ENCODE measurements around the gene CROCC. TPM values are rescaled to one million over a fixed set of nuclear protein-coding genes. Genes with fewer than 3 reads are reported as not detected.

CROCC gene
- total RNA-seq, 2 experiments from 2014 or later = 27.7 to 28.5 TPM

- Mint-ChIP-seq H3K27me3 (peaks cover 8% of the 10 kb centered on the region), H3K9me3 (no peaks in the 10 kb centered on the region), H3K4me1 (ENCODE audit: low read depth) (no peaks in the 10 kb centered on the region), H3K27ac (no peak overlapping the region), H3K36me3 (ENCODE audit: low read depth) (peaks cover 8% of the 10 kb centered on the region), H3K4me3 (no peak overlapping the region)
- no peak for DNase-seq
- CTCF ChIA-PET = interaction anchor here (1.2 to 1.3 kb wide), 2 partner anchors 25 to 26 kb away, joined by 3 read pairs; no protein-coding TSS in a partner anchor
- no peak for ATAC-seq
- intact Hi-C loops (cut with micrococcal nuclease) = no loop called here
- TF ChIP-seq CTCF (IDR thresholded peaks at IDR 0.05) = no peak
- POLR2A ChIA-PET = no interaction called here
Measured at GRCh38 chr1:16986560-16986959, 64.8 kb downstream of the CROCC start.

- ATAC-seq (no peak), DNase-seq (no peak)
- intact Hi-C loops (cut with micrococcal nuclease) = no loop called here
- CTCF ChIA-PET = interaction anchor here (1.2 kb wide), 1 partner anchor 27 kb away, joined by 3 read pairs; no protein-coding TSS in a partner anchor
- peak; percentile 32 for TF ChIP-seq CTCF (IDR thresholded peaks at IDR 0.05)
- Mint-ChIP-seq H3K4me1 (ENCODE audit: low read depth) (no peaks in the 10 kb centered on the region), H3K4me3 (no peak overlapping the region), H3K27me3 (peaks cover 7% of the 10 kb centered on the region), H3K9me3 (no peaks in the 10 kb centered on the region), H3K27ac (no peak overlapping the region), H3K36me3 (ENCODE audit: low read depth) (peaks cover 8% of the 10 kb centered on the region)
- POLR2A ChIA-PET = no interaction called here
Measured at GRCh38 chr1:16986962-16987361, 65.2 kb downstream of the CROCC start.

- TF ChIP-seq CTCF (IDR thresholded peaks at IDR 0.05) = no peak
- DNase-seq (no peak), ATAC-seq (no peak)
- Mint-ChIP-seq H3K27ac (no peak overlapping the region), H3K27me3 (peaks cover 3% of the 10 kb centered on the region), H3K4me3 (no peak overlapping the region), H3K9me3 (no peaks in the 10 kb centered on the region), H3K4me1 (ENCODE audit: low read depth) (no peaks in the 10 kb centered on the region), H3K36me3 (ENCODE audit: low read depth) (peaks cover 8% of the 10 kb centered on the region)
- ChIA-PET CTCF (no interaction called here), POLR2A (no interaction called here)
- intact Hi-C loops (cut with micrococcal nuclease) = no loop called here
Measured at GRCh38 chr1:16988210-16988609, 66.5 kb downstream of the CROCC start.

- TF ChIP-seq CTCF (IDR thresholded peaks at IDR 0.05) = no peak
- peaks cover 8% of the 10 kb centered on the region for H3K36me3 Mint-ChIP-seq (ENCODE audit: low read depth)
- H3K27me3 Mint-ChIP-seq = no peaks in the 10 kb centered on the region
- ChIA-PET CTCF (no interaction called here), POLR2A (interaction anchor here (0.5 kb wide), 1 partner anchor 56 kb away, joined by 5 read pairs; no protein-coding TSS in a partner anchor)
- no peak overlapping the region for H3K27ac Mint-ChIP-seq
- no peaks in the 10 kb centered on the region for H3K9me3 Mint-ChIP-seq
- DNase-seq (no peak), ATAC-seq (no peak)
- no peaks in the 10 kb centered on the region for H3K4me1 Mint-ChIP-seq (ENCODE audit: low read depth)
- H3K4me3 Mint-ChIP-seq = no peak overlapping the region
- intact Hi-C loops (cut with micrococcal nuclease) = no loop called here
Measured at GRCh38 chr1:16989676-16990391, 68.1 kb downstream of the CROCC start.

- H3K4me3 Mint-ChIP-seq = no peak overlapping the region
- ChIA-PET POLR2A (no interaction called here), CTCF (no interaction called here)
- no peaks in the 10 kb centered on the region for H3K4me1 Mint-ChIP-seq (ENCODE audit: low read depth)
- intact Hi-C loops (cut with micrococcal nuclease) = no loop called here
- H3K27ac Mint-ChIP-seq = no peak overlapping the region
- DNase-seq = no peak
- peaks cover 3% of the 10 kb centered on the region for H3K36me3 Mint-ChIP-seq (ENCODE audit: low read depth)
- H3K27me3 Mint-ChIP-seq = no peaks in the 10 kb centered on the region
- H3K9me3 Mint-ChIP-seq = no peaks in the 10 kb centered on the region
- ATAC-seq = no peak
- TF ChIP-seq CTCF (IDR thresholded peaks at IDR 0.05) = no peak
Measured at GRCh38 chr1:16991571-16991970, 69.8 kb downstream of the CROCC start.
